Stimulated activated CD8-positive, alpha-beta memory T cell treated with anti-CD3 and anti-CD28 coated beads, Interleukin-12 subunit alpha, Interleukin-12 subunit beta, amount 100 ng/mL, for 24 hours (primary cell): ENCODE results near the gene ADGRD1.

Experiments
- DNase-seq: peaks from one replicate; pipeline ENCODE4 v3.0.0-alpha.2; 2020; ENCODE audit errors: extremely low read depth

ADGRD1 gene

DNA sequence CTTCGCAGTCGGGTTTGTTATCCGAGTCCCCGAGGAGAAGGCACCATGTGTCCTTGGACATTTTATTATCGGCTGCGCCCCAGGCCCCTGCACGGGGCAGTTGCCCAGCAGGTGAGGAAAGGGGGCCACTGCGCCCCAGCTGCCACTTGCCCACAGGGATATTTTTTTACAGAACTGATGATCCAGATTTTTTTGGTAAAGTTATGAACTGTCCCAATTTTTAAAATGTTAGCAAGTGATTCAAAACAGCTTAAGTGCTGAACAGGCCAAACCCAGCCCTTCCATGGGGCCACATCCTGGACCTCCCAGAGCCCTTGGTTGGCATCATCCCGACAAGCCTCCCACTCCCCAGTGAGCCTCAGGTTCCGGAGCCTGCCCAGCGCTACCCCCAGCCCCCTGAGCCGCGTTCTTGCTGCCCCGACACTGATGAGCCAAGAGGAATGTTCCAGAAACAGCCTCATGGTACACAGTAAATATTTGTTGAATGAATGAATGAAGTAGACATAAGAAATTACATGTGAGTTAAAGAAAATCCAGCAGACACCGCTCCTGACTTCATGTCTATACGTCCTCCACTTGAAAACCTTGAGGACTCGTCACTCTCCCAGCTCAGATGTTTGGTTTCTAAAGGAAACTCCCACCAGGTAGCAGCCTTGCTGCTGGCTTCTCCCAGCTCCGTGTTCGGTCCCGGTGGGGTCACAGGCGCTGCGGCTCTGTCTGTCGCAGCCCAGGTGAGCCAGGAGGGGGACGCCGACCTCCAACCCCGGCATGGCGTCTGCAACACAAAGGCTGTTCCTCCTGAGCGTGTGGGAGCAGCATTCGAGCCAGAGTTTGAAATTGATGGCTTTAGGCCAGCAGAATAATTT is 88.5 kb downstream of the ADGRD1 start:
- no peak for DNase-seq

DNA sequence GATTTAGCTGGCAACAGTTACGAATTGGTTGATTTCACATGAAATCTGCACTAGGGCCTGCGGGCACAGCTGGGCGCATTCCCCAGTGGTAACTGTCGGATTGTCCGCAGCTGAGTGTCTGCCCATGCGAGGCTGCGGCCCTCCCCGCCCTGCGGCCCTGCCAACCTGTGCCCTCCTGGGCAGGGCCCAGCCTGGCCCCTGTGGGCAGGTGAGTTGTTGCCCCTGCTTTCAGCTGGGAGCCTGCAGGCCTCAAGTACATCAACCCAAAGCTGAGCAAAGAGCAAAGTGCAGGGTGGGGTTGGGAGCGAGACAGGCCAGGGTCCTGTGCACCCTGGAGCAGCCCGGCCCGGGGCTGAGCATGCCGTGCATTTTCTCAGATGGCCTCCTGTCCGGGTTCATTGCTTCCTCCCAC is 89.1 kb downstream of the ADGRD1 start:
- no peak for DNase-seq

- DNase-seq: no peak
Measured at GRCh38 chr12:131043401-131043871, 89.7 kb downstream of the ADGRD1 start.

- DNase-seq: no peak
Measured at GRCh38 chr12:131044136-131044535, 90.4 kb downstream of the ADGRD1 start.

- no peak for DNase-seq
Measured at GRCh38 chr12:131044760-131045381, 91.2 kb downstream of the ADGRD1 start.

GRCh38 chr12:131045705-131046460 is 92.2 kb downstream of the ADGRD1 start:
- DNase-seq: no peak

DNA sequence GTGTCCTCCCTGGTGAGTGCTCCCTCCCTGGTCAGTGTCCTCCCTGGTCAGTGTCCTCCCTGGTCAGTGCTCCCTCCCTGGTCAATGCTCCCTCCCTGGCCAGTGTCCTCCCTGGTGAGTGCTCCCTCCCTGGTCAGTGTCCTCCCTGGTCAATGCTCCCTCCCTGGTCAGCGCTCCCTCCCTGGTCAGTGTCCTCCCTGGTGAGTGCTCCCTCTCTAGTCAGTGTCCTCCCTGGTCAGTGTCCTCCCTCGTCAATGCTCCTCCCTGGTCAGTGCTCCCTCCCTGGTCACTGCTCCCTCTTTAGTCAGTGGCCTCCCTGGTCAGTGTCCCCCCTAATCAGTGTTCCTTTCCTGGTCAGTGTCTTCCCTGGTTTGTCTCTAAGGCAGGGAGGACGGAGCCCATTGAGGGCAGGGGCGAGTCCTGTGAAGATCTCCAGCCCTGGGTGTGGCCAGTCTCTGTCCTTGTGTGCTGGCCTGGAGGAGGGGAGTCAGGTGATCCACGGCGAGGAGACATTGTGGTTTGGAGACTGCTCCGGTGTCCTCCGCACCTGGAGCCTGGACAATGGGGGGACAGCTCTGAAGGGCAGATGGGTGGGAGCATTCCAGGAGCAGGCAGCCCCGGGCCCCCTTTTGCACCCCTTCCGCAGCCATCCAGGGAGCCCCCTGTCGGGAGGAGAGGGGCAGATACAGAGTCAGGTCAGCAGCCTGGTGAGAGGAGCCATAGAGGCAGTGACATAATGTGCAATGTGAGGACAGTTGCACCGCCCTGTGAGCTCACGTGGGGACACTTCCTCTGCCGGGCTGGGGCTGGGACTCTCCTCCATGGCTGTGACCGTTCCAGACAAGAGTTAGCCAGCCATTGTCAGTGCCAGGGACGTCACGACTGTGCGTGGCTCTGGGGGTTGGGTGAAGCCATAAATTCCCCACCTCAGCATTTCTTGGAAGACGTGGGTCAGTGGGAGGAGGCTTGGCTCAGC is 93.4 kb downstream of the ADGRD1 start:
- no peak for DNase-seq

DNA sequence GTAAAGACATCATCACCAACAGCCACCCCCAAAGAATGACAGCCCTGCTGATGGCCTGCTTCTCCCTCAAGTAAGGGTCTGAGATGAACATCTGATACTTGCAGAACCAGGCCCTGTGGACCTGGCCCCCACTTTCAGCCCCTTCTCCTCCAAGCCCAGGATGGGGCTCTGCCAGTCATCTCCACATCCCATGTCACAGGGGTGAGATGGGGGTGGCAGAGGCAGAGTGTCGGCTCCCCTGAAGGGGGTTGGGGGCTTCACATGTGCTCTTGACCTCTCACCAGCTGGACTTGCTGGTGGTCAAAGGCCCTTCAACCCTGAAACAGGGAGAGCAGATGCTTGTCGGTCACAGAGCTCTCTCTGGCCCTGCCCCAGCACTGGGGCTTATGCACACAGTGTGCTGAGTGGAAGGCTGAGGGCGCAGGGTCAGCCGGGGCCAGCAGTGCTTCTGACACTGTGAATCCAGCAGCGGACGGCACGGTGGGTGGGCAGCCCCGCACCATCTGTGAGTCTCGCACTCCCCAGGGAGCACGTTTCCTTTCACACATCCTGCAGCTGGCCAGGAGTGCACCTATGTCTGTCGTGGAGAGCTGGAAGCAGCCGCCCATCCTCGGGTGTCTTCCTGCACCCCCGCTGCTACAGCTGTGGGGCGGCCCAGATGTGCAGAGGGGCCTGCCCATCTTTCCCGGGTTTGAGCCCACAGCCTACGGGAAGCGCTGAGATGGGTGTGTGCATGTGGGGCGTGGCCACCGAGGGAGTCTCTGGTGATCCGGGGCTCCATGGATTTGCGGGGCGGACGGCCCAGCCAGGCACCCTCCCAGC is 94.3 kb downstream of the ADGRD1 start:
- no peak for DNase-seq

- DNase-seq: no peak
Measured at GRCh38 chr12:131048611-131048990, 94.9 kb downstream of the ADGRD1 start.

DNA sequence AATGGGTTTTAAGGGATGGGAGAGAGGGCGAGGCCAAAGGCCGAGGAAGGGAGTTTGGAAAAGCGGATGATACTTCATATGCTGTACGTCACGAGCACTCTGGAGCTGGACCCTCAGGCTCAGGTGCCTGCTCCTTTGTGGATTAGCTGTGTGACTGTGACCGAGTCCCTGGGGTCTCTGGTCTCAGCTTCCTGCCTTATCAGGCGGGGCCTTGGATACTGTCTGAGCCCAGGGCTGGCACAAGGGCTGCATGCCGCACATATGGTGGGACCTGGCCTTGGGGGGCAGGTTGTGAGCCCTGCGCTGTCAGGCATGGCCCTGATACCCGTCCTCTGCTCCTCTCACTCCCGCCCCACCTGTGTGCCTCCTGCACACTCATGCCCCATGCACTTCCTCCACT is 95.3 kb downstream of the ADGRD1 start:
- DNase-seq: no peak

- DNase-seq: no peak
Measured at GRCh38 chr12:131049549-131050339, 96.0 kb downstream of the ADGRD1 start.

DNA sequence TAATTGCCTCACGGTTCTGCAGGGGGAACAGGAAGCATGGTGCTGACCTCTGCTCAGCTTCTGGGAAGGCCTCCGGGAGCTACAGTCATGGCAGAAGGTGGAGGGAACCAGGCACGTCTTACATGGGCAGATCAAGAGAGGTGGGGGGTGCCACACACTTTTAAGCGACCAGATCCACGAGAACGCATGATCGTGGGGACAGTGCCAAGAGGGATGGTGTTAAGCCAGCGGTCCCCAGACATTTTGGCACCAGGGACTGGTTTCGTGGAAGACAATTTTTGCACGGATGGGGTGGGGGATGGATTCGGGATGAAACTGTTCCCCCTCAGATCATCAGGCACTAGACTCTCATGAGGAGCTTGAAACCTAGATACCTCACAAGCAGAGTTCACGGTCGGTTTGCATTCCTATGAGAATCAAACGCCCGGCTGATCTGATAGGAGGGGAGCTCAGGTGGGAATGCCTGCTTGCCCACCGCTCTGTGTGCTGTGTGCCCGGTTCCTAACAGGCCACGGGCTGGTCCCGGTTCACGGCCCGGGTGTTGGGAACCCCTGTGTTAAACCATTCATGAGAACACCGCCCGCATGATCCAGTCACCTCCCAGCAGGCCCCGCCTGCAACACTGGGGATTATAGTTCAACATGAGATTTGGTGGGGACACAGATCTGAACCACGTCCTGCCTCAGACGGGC is 96.9 kb downstream of the ADGRD1 start:
- no peak for DNase-seq

- no peak for DNase-seq
Measured at GRCh38 chr12:131051155-131051473, 97.4 kb downstream of the ADGRD1 start.

GRCh38 chr12:131052063-131052781 is 98.5 kb downstream of the ADGRD1 start:
- no peak for DNase-seq

DNA sequence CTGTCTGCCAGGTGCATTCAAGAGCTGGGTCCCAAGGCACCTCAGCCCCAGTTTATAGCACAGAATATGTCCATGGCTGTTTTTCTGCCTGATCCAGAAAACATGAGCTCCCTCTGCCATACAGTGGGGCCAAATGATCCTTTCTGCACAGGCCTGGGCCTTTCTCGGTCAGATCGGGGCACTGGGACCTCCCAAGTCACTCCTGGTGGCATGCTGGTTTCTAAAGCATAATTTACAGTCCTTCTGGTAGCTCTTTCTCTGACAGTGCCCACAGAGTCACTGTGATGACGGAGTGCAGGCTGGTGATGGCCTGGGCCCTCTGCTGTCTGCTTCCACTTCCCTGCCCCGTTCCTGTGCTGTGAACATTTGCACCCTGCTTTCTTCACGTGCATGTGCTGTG is 99.2 kb downstream of the ADGRD1 start:
- no peak for DNase-seq

DNA sequence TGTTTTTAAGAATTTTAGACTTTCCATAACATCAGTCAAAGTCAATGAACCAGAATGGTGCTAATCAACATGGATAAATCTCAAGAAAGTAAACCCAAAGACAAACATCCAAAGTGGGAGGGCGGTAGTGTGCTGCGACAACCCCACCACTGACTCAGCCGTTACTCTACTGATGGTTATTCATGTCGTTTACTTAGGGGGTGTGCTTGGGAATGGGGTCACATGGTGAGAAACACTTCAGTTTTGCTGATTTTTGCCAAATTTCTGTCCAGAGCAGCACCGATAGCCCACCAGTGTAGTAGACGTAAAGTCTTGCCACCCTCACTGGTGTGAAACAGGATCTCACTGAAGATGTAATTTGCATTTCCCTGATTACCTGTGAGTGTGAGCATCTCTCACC is 99.9 kb downstream of the ADGRD1 start:
- DNase-seq: no peak

DNA sequence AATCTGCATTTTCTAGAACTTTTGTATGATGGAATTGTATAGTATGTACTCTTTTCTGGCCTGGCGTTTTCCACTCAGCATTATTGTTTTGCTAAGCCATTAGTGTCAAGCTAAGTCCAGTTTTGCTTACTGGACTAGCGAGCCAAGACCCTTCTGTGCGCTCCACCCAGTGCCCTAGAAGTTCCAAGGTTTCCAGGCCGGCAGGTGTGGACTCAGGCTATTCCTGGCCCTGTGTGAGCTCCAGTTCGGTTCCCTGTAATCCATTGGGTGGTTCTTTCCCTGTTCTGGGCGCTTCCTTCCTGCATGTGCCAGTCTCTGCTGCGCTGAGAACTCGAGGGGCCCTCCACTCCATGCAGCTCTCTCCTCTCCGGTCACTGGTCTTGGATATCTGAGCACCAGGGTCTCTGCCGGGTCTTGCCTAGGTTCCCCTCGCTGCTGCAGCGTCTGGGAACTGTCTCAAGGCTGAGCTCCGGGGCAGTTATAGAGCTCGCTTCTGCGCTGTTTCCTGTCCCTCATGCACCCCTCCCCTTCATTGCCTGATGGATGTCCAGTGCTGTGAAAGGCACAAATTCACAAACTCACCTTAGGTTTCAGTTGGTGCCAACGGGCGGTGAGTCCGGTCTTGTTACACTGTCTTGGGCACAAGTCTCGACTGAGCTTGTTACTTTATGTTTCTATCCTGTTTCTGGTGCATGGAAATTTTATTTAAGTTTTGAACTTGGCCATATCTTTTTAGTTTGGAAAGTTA is 100.8 kb downstream of the ADGRD1 start:
- DNase-seq: no peak

DNA sequence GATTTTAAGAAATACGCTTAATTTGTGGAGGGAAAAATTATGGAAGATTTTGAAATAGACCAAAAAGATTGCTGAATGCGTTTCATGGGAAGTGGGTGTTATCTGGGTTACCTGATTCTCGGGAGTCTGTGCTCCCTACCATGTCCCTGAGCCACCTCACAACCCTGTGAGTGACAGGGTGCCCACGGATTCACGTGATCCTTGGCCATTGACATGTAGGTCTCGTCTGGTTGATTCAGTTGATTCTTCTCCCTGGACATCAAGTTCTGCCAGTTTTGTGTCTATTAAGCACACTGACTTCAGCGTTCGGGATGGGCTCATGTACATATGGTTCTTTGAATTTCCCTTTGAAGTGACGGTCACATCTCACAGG is 101.4 kb downstream of the ADGRD1 start:
- DNase-seq: no peak
